Large intestine (tissue), 3 donors: ENCODE results near the gene ZNF747. TPM values are rescaled to one million over a fixed set of nuclear protein-coding genes. Genes with fewer than 3 reads are reported as not detected.
A peak's percentile ranks its signal among the peaks of the same experiment; 100 is the strongest.

Experiments used
- DNase-seq, 2 donors: peaks; one replicate each; pipeline versions ENCODE4 v3.0.0 to v3.0.0-alpha.2; 2013
- H3K27ac ChIP-seq: one replicate; pipeline ENCODE4 v1.5.1; 2013; ENCODE audit warnings: low read length
- H3K27me3 ChIP-seq: 2 replicates; pipeline ENCODE4 v1.6.1; 2013; ENCODE audit warnings: low read length; ENCODE audit not compliant: control insufficient read depth, insufficient read depth
- H3K36me3 ChIP-seq: 2 replicates; pipeline ENCODE4 v1.6.1; 2013; ENCODE audit warnings: low read length; ENCODE audit not compliant: control insufficient read depth, insufficient read depth
- H3K4me1 ChIP-seq: one replicate; pipeline ENCODE4 v1.6.1; 2013; ENCODE audit warnings: low read length; ENCODE audit not compliant: control insufficient read depth, insufficient read depth
- H3K4me3 ChIP-seq: one replicate; pipeline ENCODE4 v1.5.1; 2013; ENCODE audit warnings: low read length
- H3K9me3 ChIP-seq: one replicate; pipeline ENCODE4 v1.6.1; 2013; ENCODE audit warnings: mild to moderate bottlenecking, low read depth, low read length, moderate library complexity; ENCODE audit not compliant: control insufficient read depth
- WGBS: methylation state at CpG from one replicate; pipeline ENCODE4 v1.1.5; 2013; ENCODE audit warnings: low lambda C conversion rate; ENCODE audit not compliant: insufficient coverage; 5-methylcytosine and 5-hydroxymethylcytosine counted together
- polyA plus RNA-seq: library from polyadenylated mRNA; unstranded; fragments of 120-200 nt; gene quantifications from one replicate; pipeline ENCODE4 v1.2.1, GENCODE V29; 2013

ZNF747 gene
- polyA plus RNA-seq, 1 donor: 9.4 TPM

DNA sequence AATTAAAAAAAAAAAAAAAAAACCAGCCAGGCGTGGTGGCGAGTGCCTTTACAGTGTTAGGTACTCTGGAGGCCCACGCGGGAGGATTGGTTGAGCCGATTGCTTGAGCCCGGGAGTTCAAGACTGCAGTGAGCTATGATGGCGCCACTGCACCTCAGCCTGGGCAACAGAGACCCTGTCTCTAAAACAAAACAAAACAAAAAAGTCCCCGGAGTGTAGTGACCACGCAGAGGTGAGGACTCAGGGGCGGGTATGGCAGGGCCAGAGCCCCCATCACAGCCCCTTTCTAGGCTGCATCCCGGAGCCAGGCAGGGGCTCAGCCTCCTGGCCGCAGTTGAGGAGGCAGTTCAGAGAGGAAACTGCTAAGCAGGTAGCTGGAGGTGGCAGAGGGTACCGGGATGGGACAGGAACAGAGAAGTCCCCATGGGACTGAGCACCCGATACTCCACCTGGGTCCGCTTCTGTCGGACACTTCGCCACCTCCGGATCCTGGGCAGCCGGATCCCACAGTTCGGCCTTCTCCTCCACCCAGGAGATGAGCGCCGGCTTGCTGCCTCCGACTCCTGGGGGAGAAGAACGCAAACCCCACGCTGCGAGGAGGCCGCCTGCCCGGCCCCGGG lies 800 bp downstream of the ZNF747 start:
- peak overlapping the region; percentile 79 for H3K4me3 ChIP-seq

DNA sequence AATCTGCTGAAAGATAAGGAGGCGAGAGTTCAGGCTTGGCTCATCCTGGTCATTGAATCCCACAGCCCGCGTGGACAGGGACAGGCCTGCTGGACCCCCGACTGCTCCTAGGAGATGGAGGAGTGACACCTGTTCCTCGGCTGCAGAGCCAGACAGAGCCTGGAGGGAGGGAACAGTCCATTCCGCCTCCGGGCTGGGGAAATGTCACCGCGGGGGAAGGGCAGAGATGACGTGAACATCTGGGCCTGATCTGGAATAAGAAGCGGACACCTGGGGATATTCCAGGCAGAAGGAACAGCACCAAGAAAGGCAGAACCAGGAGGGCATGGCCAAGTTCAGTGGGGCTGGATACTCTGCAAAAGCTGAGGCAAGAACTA lies 1.5 kb downstream of the ZNF747 start:
- Histone ChIP-seq H3K36me3 (peaks cover 25% of the 10 kb centered on the region), H3K27me3 (no peaks in the 10 kb centered on the region), H3K4me1 (peaks cover 35% of the 10 kb centered on the region), H3K9me3 (peaks cover 4% of the 10 kb centered on the region), H3K27ac (peak overlapping the region; percentile 95), H3K4me3 (peak overlapping the region; percentile 79)
- no peak for DNase-seq
- WGBS: no CpG with 5 or more reads among the region's 11 CpGs

More for the DNA sequence above, 800 bp downstream of the ZNF747 start:
- peak in 1 of 2 donors; percentile 78 for DNase-seq
- Histone ChIP-seq H3K4me1 (peaks cover 35% of the 10 kb centered on the region), H3K9me3 (peaks cover 4% of the 10 kb centered on the region), H3K27ac (peak overlapping the region; percentile 95), H3K27me3 (no peaks in the 10 kb centered on the region), H3K36me3 (peaks cover 25% of the 10 kb centered on the region)
- WGBS: no CpG with 5 or more reads among the region's 29 CpGs

DNA sequence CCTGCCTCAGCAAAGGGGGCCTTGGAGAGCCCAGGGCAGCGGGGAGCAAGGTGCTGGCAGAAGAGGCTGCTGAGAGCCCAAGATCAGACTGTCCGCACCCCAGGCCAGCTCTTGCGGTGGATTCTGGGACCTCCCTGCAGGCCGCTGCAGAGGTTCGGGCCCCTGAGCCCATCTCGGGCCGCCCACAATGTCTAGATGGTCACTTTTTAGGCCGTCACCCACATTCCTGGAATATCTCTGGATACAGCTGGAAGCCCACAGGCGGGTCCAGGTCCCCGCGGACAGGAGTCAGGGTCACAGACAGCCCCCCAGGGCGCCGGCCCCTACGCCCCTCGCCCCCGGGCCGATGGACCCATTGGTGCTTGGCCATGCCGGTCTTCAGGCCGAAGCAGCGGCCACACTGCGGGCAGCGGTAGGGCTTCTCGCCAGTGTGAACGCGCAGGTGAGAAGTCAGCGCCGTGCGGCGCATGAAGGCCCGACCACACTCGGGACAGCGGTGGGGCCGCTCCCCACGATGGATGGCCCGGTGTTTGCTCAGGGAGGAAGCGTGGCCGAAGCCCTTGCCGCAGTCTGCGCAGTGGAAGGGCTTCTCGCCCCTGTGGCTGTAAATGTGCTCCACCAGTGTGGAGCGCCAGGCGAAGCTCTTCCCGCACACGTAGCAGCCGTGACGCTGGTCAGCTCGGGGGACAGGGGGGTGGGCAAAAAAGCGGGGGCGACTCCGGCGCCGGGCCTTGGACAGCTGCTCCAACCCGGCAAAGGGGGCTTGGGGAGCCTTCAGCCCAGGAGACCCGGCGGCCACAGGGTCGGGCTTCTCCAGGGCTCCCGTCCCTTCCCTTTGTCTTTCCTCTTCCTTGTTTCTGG lies 2.1 kb downstream of the ZNF747 start:
- no CpG with 5 or more reads among the region's 57 CpGs for WGBS
- H3K4me1 ChIP-seq: peaks cover 41% of the 10 kb centered on the region

DNA sequence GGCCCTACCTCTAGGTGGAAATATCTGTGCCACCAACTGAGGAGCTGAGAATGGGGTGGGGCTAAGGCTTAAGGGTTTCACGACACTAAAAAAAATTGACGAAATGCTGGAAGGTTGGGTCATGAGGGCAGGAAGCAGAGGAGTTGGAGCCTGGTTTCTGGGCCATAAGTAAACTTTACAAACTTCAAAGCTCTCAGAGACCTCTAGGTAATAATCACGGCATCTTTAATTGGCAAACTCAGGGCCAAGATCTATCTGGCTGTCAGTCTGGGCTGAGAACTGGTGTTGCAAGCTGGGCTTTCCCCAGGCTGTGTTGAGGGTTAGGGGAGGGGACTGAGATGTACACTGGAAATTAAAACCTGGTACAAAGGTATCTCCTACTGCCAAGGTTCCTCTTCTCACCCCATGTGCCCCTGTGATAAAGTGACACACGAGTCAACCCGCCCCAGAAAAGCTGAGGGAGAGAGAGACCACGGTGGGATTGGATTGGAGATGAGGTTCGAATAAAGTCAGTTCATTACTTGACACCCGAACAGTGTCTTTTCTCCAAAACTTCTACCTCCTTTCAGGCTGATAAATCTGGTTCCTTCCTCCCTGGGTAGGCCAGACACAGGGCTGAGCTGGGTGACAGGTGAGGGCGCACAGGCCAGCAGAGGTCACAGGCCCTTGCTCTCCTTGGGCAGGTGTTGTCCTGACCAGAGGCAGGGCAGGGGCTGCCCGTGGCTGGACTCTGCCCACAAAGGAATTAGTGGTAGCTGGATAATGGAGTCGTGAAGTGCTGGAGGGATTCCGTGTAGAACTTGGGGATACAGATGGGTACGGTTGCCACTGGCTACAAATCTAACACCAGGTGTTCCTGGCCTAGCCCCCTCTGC lies 4.3 kb downstream of the ZNF747 start:
- Histone ChIP-seq H3K27ac (no peak overlapping the region), H3K4me3 (no peak overlapping the region), H3K9me3 (peaks cover 4% of the 10 kb centered on the region), H3K36me3 (peaks cover 25% of the 10 kb centered on the region), H3K27me3 (no peaks in the 10 kb centered on the region), H3K4me1 (peaks cover 32% of the 10 kb centered on the region)
- peak in 1 of 2 donors; percentile 37 for DNase-seq
- WGBS: no CpG with 5 or more reads among the region's 13 CpGs

More for the DNA sequence above, 2.1 kb downstream of the ZNF747 start:
- Histone ChIP-seq H3K27me3 (no peaks in the 10 kb centered on the region), H3K27ac (peak overlapping the region; percentile 95), H3K36me3 (peaks cover 25% of the 10 kb centered on the region), H3K4me3 (no peak overlapping the region), H3K9me3 (peaks cover 4% of the 10 kb centered on the region)
- no peak for DNase-seq

DNA sequence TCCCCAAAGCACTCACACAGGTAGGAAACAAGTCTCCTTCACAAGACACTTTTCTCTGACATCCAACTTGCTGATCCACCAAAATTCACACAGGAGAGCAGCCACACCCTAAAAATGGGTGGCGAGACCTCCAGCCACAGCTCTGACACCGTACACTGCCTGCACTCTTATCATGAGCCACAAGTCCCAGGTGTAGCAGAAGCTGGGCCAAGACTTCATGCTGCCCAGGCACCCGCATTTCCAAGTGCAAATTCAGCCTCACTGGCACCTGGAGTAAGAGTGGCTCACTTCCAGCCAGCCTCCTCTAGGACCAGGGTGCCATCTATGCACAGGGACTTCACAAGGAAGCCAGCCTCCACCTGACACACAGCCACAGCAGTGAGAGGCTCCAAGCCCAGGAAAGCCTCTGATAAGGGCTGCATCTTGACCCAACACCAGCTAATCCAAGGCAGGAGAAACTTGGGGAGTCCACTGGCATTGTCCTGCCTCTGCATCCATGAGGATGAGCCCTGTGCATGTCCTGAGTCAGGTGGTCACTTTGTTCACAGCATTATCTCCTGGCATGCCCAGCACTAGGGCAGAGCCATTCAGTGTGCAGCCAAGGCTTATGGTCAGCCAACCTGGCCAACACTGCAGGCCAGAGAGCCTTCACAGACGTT lies 5.7 kb downstream of the ZNF747 start:
- DNase-seq: no peak
- Histone ChIP-seq H3K36me3 (peaks cover 38% of the 10 kb centered on the region), H3K4me1 (peaks cover 37% of the 10 kb centered on the region), H3K27me3 (no peaks in the 10 kb centered on the region), H3K4me3 (no peak overlapping the region), H3K27ac (no peak overlapping the region), H3K9me3 (peaks cover 18% of the 10 kb centered on the region)
- WGBS: no CpG with 5 or more reads among the region's 4 CpGs

DNA sequence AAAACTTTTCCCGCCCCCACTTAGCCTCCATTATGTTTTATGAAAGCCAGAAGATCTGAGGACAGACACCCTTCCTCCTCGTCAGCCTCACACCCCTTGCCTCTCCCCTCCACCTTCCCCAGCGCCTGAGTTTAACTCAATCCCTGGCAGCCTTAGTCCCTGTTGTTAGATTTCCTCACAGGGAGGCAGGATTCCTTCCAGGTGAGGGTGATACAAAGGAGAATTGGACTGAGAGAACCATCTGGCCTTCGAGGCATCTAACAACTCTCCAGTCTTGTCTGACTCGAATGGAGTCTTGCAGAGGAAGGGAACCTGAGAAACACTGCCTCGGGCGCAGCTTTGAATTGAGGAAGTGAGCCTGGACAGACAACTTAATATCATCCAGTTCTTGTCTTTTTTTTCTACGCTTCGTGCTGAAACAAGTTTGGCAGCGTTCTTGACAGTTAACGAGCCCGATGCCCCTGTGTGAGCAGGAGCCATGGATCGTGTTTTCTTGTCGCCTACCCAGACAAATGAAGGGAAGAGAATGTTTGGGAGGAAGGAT lies 7.0 kb downstream of the ZNF747 start:
- Histone ChIP-seq H3K36me3 (peaks cover 33% of the 10 kb centered on the region), H3K27me3 (no peaks in the 10 kb centered on the region), H3K4me1 (peaks cover 34% of the 10 kb centered on the region), H3K9me3 (peaks cover 16% of the 10 kb centered on the region), H3K4me3 (peak overlapping the region; percentile 86), H3K27ac (peak overlapping the region; percentile 100)
- WGBS: 0% methylated on average over 2 of the region's 14 CpGs
- DNase-seq: no peak

DNA sequence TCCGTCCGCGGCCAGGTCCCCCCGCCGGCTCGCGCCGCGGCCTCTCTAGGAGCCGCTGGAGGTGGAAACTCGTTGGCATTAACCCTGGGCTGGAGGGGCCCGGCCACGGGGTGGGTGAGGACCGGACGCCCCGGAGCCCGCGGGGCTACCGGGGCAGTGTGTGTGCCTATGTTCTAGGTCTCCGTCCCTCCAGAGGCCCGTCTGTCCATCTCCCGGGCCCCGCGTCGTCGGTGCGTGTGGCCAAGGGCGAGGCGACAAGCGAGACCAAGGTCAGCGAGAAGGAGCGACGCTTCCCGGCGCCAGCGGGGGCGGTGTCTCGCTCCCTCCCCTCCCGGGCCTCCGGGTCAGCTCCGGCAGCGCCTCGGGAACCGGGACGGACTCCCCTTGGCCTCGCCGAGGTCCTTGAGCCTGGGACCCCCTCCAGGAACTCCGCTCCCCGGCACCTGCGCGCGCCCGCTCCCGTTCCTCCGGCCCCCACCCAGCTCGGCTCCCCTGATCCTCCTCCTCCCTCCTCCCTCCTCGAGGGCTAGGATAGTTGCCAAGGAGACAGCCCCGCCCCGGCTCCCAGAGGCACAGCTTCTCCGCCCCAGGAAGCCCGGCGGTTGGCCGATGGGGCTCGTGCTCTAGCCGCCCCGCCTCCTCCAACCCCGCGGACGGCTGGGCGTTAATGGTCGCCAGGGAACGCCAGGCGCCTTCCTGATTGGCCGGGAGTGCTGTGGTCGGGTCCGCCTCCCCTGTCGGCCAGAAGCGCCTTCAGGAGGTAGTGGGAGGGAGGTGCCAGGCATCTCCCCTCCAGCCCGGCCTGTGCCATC lies 7.6 kb downstream of the ZNF747 start:
- Histone ChIP-seq H3K4me1 (peaks cover 38% of the 10 kb centered on the region), H3K27me3 (no peaks in the 10 kb centered on the region)
- no CpG with 5 or more reads among the region's 79 CpGs for WGBS

DNA sequence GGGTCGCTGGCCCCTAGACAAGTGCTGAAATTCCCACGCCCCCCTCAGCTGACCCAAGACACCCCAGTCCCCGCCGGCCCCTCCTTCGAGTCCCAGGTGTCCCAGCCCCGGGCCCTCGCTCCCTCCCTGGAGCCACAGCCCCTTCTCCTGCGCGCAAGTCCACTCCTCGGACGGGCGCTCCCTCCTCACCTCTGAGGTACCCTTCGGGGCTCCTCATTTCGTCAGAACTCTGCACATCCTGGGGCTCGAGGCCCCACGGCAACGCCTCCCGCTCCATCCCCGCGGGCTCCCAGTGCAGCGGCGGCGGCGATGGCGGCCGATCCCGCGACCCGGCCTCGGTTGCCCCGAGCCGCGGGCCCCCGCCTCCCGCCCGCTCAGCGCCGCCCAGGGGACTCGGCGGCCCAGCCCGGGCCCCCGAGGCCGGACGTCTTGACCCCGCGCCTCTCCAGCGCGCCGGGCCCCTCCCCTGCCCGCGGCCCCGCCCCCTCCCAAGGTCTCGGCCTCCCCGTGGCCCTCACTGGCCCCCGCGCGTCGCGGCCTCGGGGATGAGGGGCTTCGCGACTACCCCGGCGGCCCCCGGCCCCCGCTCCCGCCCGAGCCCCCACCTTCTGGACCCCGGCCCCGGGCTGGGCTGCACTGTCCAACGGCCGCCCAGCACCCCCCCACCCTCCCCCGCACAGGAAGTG lies 8.4 kb downstream of the ZNF747 start, which contains the start of gene ZNF768:
Gene ZNF768, minus strand, starts transcription at position 430 of the 686 bp plus-strand sequence. Its CDS starts 153 bp downstream, at position 277.
- DNase-seq: peak in 1 of 2 donors; percentile 75
- H3K27ac ChIP-seq: peak within 1 kb of the TSS; percentile 100
- H3K36me3 ChIP-seq: peaks cover 22% of the 10 kb centered on the region
- WGBS: no CpG with 5 or more reads among the region's 73 CpGs
- H3K4me1 ChIP-seq: peaks cover 45% of the 10 kb centered on the region
- H3K4me3 ChIP-seq: peak within 1 kb of the TSS; percentile 86
- H3K27me3 ChIP-seq: no peaks in the 10 kb centered on the region
- peaks cover 14% of the 10 kb centered on the region for H3K9me3 ChIP-seq

More for the DNA sequence above, 7.6 kb downstream of the ZNF747 start:
- Histone ChIP-seq H3K36me3 (peaks cover 27% of the 10 kb centered on the region), H3K27ac (peak overlapping the region; percentile 100), H3K9me3 (peaks cover 14% of the 10 kb centered on the region), H3K4me3 (peak overlapping the region; percentile 86)
- peak; percentile 99 to 100 for DNase-seq

DNA sequence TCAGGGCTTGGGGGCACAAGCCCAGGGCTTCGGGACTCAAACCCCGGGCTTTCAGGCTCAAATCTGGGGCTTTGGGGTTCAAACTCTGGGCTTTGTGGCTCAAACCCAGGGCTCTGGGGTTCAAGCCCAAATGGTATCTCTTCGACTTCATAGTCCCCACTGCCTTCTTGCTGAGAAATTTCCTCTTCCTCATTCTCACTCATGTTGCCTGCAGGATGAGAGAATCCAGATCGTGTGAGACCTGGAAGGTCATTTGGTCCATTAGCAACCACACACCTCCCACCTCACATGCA lies 8.9 kb downstream of the ZNF747 start:
- WGBS: no CpG with 5 or more reads among the region's 4 CpGs

More for the DNA sequence above, 8.9 kb downstream of the ZNF747 start:
- peaks cover 17% of the 10 kb centered on the region for H3K36me3 ChIP-seq
- peak overlapping the region; percentile 79 for H3K4me3 ChIP-seq
- no peak for DNase-seq
- peaks cover 46% of the 10 kb centered on the region for H3K4me1 ChIP-seq
- H3K27me3 ChIP-seq: no peaks in the 10 kb centered on the region
- peaks cover 14% of the 10 kb centered on the region for H3K9me3 ChIP-seq
- peak overlapping the region; percentile 88 for H3K27ac ChIP-seq
